ENCODE data around the gene NEUROD4. TPM values are rescaled to one million over a fixed set of nuclear protein-coding genes. Genes with fewer than 3 reads are reported as not detected.
"Not testable (repeated sequence)": the region's sequence is repeated elsewhere in the genome, so short reads cannot be mapped to it uniquely, and the experiment has no call there.

NEUROD4 gene
- total and polyA plus RNA-seq, 10 of the 15 experiments (the other 5 are each of a cell fraction or from before 2014, with no cell fraction given) = 0.06 TPM; not detected in 9

- TF ChIP-seq CTCF (IDR thresholded peaks at IDR 0.05 in 2 of 3, conservative IDR thresholded peaks at IDR 0.05 in 1 of 3; ENCODE audit: control insufficient read depth in 2 of 3, extremely low read depth in 1 of 3, insufficient read depth in 1 of 3, low read depth in 3 of 3, low read length in 3 of 3) = no peak
- peak; percentile 54; the same call in 1 of the 2 replicates for TF ChIP-seq YY1 (IDR thresholded peaks at IDR 0.05; ENCODE audit: low read depth, low read length)
- TF ChIP-seq YBX1 (IDR thresholded peaks at IDR 0.05) = no peak
- no peak for TF ChIP-seq NRF1 (conservative IDR thresholded peaks at IDR 0.05; ENCODE audit: low read depth, low read length)
- TF ChIP-seq MLLT1 (IDR thresholded peaks at IDR 0.05) = peak; percentile 80; the same call in 1 of the 2 replicates
These were observed 35.0 kb upstream of the NEUROD4 start, which contains the start of gene TESPA1 (continued) for GRCh38 chr12:54984658-54985376.

- H3K4me3 ChIP-seq; H3K27me3 ChIP-seq (replicated peaks in 1 of 2; ENCODE audit: control insufficient read depth in 2 of 2, insufficient read depth in 2 of 2, low read length in 1 of 2); DNase-seq (ENCODE audit: low read depth, low spot score); POLR2A ChIA-PET; H3K36me3 ChIP-seq (ENCODE audit: control insufficient read depth in 2 of 2, insufficient read depth in 2 of 2, low read length in 1 of 2); H4K20me1 ChIP-seq (ENCODE audit: control insufficient read depth, insufficient read depth); intact Hi-C loops (cut with micrococcal nuclease; ENCODE audit: unreplicated experiment); H2AFZ ChIP-seq (ENCODE audit: control insufficient read depth, low read depth, low read length); BruUV-seq (replicated peaks); ATAC-seq; H3K9me3 ChIP-seq (replicated peaks; ENCODE audit: control insufficient read depth, insufficient read depth, low read length); H3K4me2 ChIP-seq (ENCODE audit: control insufficient read depth, insufficient read depth); FAIRE-seq; in situ Hi-C loops (cut with MboI); H3K27ac ChIP-seq (ENCODE audit: control insufficient read depth, insufficient read depth); H3K9ac ChIP-seq (ENCODE audit: control insufficient read depth, insufficient read depth, low read length): not testable (repeated sequence)
- SMC1A ChIA-PET (ENCODE audit: uncharacterized antibody, unreplicated experiment) = interaction anchor here (0.9 to 3.1 kb wide), 6 partner anchors 10 to 85 kb away, joined by 3 to 34 read pairs (median 6); no protein-coding TSS in a partner anchor
- RAD21 ChIA-PET (ENCODE audit: unreplicated experiment) = interaction anchor here (0.8 to 5.5 kb wide), 2 partner anchors 27 to 124 kb away, joined by 3 to 50 read pairs; no protein-coding TSS in a partner anchor
- H3K79me2 ChIP-seq (ENCODE audit: control insufficient read depth, insufficient read depth, low read length) = peaks cover 16% of the 10 kb centered on the region
- 98% methylated on average over 3 of the region's 3 CpGs for WGBS (ENCODE audit: insufficient coverage, insufficient replicate concordance, low lambda C conversion rate, missing lambda C conversion rate)
- peaks cover 32% of the 10 kb centered on the region for H3K4me1 ChIP-seq (ENCODE audit: control insufficient read depth, insufficient read depth, low read length)
- CTCF ChIA-PET = interaction anchor here (0.9 to 4.8 kb wide), 6 partner anchors 11 to 84 kb away, joined by 3 to 46 read pairs (median 5); no protein-coding TSS in a partner anchor
These were observed 33.0 kb upstream of the NEUROD4 start for GRCh38 chr12:54986773-54987172.

All from GM12878 (cell line).